K562 (cell line): ENCODE measurements around the gene HEATR1. TPM values are rescaled to one million over a fixed set of nuclear protein-coding genes. Genes with fewer than 3 reads are reported as not detected.

Experiments
- HBP1 ChIP-seq: fragments of 450-650 bp; formaldehyde crosslinking; IDR thresholded peaks from 2 replicates; pipeline ENCODE4 v1.4.0; 2022; ENCODE audit warnings: missing genetic modification characterization
- HES1 ChIP-seq: fragments of 450-650 bp; IDR thresholded peaks from 2 replicates; pipeline ENCODE4 v1.6.1; 2016; ENCODE audit warnings: low read depth, mild to moderate bottlenecking, moderate library complexity
- HNRNPLL ChIP-seq: fragments of 200-400 bp; formaldehyde crosslinking; IDR thresholded peaks from 2 replicates; pipeline ENCODE4 v1.6.1; 2017; ENCODE audit warnings: low read length, low read depth, mild to moderate bottlenecking; ENCODE audit not compliant: poor library complexity, severe bottlenecking
- KLF13 ChIP-seq: fragments of 450-650 bp; IDR thresholded peaks from 2 replicates; pipeline ENCODE4 v1.6.1; 2016; ENCODE audit warnings: missing genetic modification characterization, low read depth, mild to moderate bottlenecking, missing compliant biosample characterization, moderate library complexity, borderline replicate concordance
- LARP7 ChIP-seq: fragments of 450-650 bp; IDR thresholded peaks from 2 replicates; pipeline ENCODE4 v1.6.1; 2016
- MEIS2 ChIP-seq: fragments of 450-650 bp; IDR thresholded peaks from 2 replicates; pipeline ENCODE4 v1.6.1; 2014; ENCODE audit warnings: mild to moderate bottlenecking; ENCODE audit not compliant: partially characterized antibody
- NCOA1 ChIP-seq: fragments of 450-650 bp; IDR thresholded peaks from 2 replicates; pipeline ENCODE4 v1.6.1; 2016; ENCODE audit warnings: low read depth
- NONO ChIP-seq, 2 experiments: fragments of 200-400 bp in 1 of 2; fragments of 450-650 bp in 1 of 2; formaldehyde crosslinking in 1 of 2; IDR thresholded peaks; 2 replicates each; pipeline ENCODE4 v1.6.1; 2017; ENCODE audit warnings: low read depth in 2 of 2, mild to moderate bottlenecking in 2 of 2, moderate library complexity in 2 of 2, low read length in 1 of 2
- NRF1 ChIP-seq, 2 experiments: fragments of 450-650 bp; IDR thresholded peaks in 1 of 2; conservative IDR thresholded peaks in 1 of 2; 2 replicates each; pipeline ENCODE4 v1.6.1; 2014; ENCODE audit warnings: mild to moderate bottlenecking in 2 of 2
- PHF8 ChIP-seq: fragments of 200-600 bp; sonication (generic); IDR thresholded peaks from 2 replicates; pipeline ENCODE4 v1.6.1; 2012; ENCODE audit warnings: mixed run types, mild to moderate bottlenecking, inconsistent platforms, low read length, moderate library complexity, borderline replicate concordance
- PRPF4 ChIP-seq: fragments of 200-400 bp; formaldehyde crosslinking; IDR thresholded peaks from one replicate; pipeline ENCODE4 v1.6.1; 2017; ENCODE audit warnings: low read length, low read depth, mild to moderate bottlenecking; ENCODE audit not compliant: insufficient read depth, poor library complexity, severe bottlenecking
- SMARCB1 ChIP-seq: IDR thresholded peaks from 2 replicates; pipeline ENCODE4 v1.6.1; 2011; ENCODE audit warnings: improper control_type of control experiment, low read depth; ENCODE audit not compliant: insufficient read length
- ZFPM2 ChIP-seq: fragments of 250-450 bp; sonication (Bioruptor Pico); IDR thresholded peaks from 2 replicates; pipeline ENCODE4 v1.5.1; 2022; ENCODE audit warnings: mild to moderate bottlenecking
- ZNF146 ChIP-seq: IDR thresholded peaks from one replicate; pipeline ENCODE4 v1.6.1; 2018; ENCODE audit warnings: missing compliant biosample characterization; ENCODE audit not compliant: unreplicated experiment
- ZNF707 ChIP-seq: fragments of 250-450 bp; sonication (Bioruptor Pico); conservative IDR thresholded peaks from 2 replicates; pipeline ENCODE4 v1.8.0; 2022; ENCODE audit warnings: inconsistent platforms, mild to moderate bottlenecking, moderate library complexity
- polyA plus RNA-seq, 8 experiments: library from polyadenylated mRNA; depleted of rRNA in 4 of 8; stranded (reverse) in 5 of 8; unstranded in 3 of 8; fragments of >200 nt; fragmentation: Nextera tagmentation in 2 of 8; fragmentation: Illumina TruSeq in 1 of 8; extraction: Ambion mirVana in 2 of 8; extraction: Trizol in 1 of 8; gene quantifications; 2 replicates each; pipeline versions ENCODE4 v1.2.1 to v1.2.3, GENCODE V29; 2011 to 2014; ENCODE audit warnings: inconsistent platforms in 1 of 8, missing spikeins in 1 of 8
- total RNA-seq, 7 experiments: library from RNA; depleted of rRNA in 6 of 7; stranded (reverse); fragments of >200 nt in 6 of 7; fragmentation: Illumina TruSeq in 2 of 7; extraction: Trizol in 2 of 7; gene quantifications; 2 replicates each; pipeline versions ENCODE4 v1.2.1 to v1.2.3, GENCODE V29; 2011 to 2021; ENCODE audit warnings: low replicate concordance in 1 of 7
- TF ChIP-seq, protein P1 (sequence below): fragments of 250-450 bp; sonication (Bioruptor Pico); IDR thresholded peaks from 2 replicates; pipeline ENCODE4 v1.5.0; 2021; ENCODE audit warnings: mild to moderate bottlenecking, borderline replicate concordance
- TF ChIP-seq, protein P2 (sequence below): fragments of 250-450 bp; sonication (Bioruptor Pico); IDR thresholded peaks from 2 replicates; pipeline ENCODE4 v1.8.0; 2021; ENCODE audit warnings: mild to moderate bottlenecking, moderate library complexity
- TF ChIP-seq, protein P3 (sequence below), 2 experiments: fragments of 450-650 bp; IDR thresholded peaks; 2 replicates each; pipeline ENCODE4 v1.6.1; 2018; ENCODE audit warnings: mild to moderate bottlenecking in 2 of 2, low read depth in 1 of 2; ENCODE audit not compliant: partially characterized antibody in 2 of 2

HEATR1 gene
- total and polyA plus RNA-seq, 9 of the 15 experiments (the other 6 are each of a cell fraction or from before 2014, with no cell fraction given): 28.3 to 108 (median 50.9) TPM

DNA sequence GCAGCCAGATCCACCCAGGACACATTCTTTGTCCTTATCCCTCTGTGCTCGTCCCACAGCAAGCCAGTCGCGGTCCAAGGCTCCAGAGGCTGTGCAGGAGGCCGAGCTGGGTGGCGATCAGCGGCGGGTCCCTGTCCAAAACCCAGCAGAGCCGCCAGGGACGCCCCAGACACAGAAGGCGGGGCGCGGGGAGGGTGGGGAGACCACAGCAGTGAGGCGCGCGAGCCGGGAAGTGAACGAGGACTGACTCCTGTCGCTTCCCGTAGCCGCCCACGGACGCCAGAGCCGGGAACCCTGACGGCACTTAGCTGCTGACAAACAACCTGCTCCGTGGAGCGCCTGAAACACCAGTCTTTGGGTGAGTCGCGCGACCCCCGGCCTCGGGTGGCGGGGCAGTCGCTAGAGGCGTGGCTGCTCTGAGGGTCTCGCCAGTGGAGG lies 80.6 kb downstream of the HEATR1 start, which contains the start of gene LGALS8 (continued):
- TF ChIP-seq, protein P1, sequence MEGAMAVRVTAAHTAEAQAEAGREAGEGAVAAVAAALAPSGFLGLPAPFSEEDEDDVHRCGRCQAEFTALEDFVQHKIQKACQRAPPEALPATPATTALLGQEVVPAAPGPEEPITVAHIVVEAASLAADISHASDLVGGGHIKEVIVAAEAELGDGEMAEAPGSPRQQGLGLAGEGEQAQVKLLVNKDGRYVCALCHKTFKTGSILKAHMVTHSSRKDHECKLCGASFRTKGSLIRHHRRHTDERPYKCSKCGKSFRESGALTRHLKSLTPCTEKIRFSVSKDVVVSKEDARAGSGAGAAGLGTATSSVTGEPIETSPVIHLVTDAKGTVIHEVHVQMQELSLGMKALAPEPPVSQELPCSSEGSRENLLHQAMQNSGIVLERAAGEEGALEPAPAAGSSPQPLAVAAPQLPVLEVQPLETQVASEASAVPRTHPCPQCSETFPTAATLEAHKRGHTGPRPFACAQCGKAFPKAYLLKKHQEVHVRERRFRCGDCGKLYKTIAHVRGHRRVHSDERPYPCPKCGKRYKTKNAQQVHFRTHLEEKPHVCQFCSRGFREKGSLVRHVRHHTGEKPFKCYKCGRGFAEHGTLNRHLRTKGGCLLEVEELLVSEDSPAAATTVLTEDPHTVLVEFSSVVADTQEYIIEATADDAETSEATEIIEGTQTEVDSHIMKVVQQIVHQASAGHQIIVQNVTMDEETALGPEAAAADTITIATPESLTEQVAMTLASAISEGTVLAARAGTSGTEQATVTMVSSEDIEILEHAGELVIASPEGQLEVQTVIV (CRISPR knock-in tag): no peak
- no peak for TF ChIP-seq HNRNPLL
- TF ChIP-seq NONO (IDR thresholded peaks at IDR 0.05; ENCODE audit: low read depth in 2 of 2, low read length in 1 of 2): no peak
- TF ChIP-seq ZFPM2 (CRISPR knock-in tag): no peak
- TF ChIP-seq NRF1 (conservative IDR thresholded peaks at IDR 0.05 in 1 of 2, IDR thresholded peaks at IDR 0.05 in 1 of 2): peak in 1 of 2 experiments; percentile 25; a peak in 1 of 4 replicates
- TF ChIP-seq HES1: no peak
- TF ChIP-seq PHF8: peak; percentile 67
- no peak for TF ChIP-seq LARP7
- no peak for TF ChIP-seq ZNF707
- no peak; the same call in 1 of the 2 replicates for TF ChIP-seq KLF13 (tag)
- no peak; the same call in 1 of the 2 replicates for TF ChIP-seq NCOA1
- peak; percentile 35 for TF ChIP-seq MEIS2
- TF ChIP-seq ZNF146: no peak
- TF ChIP-seq HBP1 (CRISPR knock-in tag): no peak
- TF ChIP-seq, protein P2, sequence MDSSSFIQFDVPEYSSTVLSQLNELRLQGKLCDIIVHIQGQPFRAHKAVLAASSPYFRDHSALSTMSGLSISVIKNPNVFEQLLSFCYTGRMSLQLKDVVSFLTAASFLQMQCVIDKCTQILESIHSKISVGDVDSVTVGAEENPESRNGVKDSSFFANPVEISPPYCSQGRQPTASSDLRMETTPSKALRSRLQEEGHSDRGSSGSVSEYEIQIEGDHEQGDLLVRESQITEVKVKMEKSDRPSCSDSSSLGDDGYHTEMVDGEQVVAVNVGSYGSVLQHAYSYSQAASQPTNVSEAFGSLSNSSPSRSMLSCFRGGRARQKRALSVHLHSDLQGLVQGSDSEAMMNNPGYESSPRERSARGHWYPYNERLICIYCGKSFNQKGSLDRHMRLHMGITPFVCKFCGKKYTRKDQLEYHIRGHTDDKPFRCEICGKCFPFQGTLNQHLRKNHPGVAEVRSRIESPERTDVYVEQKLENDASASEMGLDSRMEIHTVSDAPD: no peak
- peak; percentile 57 for TF ChIP-seq PRPF4
- TF ChIP-seq, protein P3, sequence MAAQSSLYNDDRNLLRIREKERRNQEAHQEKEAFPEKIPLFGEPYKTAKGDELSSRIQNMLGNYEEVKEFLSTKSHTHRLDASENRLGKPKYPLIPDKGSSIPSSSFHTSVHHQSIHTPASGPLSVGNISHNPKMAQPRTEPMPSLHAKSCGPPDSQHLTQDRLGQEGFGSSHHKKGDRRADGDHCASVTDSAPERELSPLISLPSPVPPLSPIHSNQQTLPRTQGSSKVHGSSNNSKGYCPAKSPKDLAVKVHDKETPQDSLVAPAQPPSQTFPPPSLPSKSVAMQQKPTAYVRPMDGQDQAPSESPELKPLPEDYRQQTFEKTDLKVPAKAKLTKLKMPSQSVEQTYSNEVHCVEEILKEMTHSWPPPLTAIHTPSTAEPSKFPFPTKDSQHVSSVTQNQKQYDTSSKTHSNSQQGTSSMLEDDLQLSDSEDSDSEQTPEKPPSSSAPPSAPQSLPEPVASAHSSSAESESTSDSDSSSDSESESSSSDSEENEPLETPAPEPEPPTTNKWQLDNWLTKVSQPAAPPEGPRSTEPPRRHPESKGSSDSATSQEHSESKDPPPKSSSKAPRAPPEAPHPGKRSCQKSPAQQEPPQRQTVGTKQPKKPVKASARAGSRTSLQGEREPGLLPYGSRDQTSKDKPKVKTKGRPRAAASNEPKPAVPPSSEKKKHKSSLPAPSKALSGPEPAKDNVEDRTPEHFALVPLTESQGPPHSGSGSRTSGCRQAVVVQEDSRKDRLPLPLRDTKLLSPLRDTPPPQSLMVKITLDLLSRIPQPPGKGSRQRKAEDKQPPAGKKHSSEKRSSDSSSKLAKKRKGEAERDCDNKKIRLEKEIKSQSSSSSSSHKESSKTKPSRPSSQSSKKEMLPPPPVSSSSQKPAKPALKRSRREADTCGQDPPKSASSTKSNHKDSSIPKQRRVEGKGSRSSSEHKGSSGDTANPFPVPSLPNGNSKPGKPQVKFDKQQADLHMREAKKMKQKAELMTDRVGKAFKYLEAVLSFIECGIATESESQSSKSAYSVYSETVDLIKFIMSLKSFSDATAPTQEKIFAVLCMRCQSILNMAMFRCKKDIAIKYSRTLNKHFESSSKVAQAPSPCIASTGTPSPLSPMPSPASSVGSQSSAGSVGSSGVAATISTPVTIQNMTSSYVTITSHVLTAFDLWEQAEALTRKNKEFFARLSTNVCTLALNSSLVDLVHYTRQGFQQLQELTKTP (IDR thresholded peaks at IDR 0.05; ENCODE audit: low read depth in 1 of 2, partially characterized antibody in 2 of 2): no peak
- no peak for TF ChIP-seq SMARCB1
